Activated CD8-positive, alpha-beta memory T cell treated with anti-CD3 and anti-CD28 coated beads for 1 hour (primary cell): Measurements from ENCODE around the gene OSGIN1.
A peak's percentile ranks its signal among the peaks of the same experiment; 100 is the strongest.

Experiments used
- DNase-seq, 2 donors: peaks; one replicate each; pipeline ENCODE4 v3.0.0-alpha.2; 2020; ENCODE audit warnings: low read depth in 1 of 2; ENCODE audit errors: extremely low read depth in 1 of 2

OSGIN1 gene

DNA sequence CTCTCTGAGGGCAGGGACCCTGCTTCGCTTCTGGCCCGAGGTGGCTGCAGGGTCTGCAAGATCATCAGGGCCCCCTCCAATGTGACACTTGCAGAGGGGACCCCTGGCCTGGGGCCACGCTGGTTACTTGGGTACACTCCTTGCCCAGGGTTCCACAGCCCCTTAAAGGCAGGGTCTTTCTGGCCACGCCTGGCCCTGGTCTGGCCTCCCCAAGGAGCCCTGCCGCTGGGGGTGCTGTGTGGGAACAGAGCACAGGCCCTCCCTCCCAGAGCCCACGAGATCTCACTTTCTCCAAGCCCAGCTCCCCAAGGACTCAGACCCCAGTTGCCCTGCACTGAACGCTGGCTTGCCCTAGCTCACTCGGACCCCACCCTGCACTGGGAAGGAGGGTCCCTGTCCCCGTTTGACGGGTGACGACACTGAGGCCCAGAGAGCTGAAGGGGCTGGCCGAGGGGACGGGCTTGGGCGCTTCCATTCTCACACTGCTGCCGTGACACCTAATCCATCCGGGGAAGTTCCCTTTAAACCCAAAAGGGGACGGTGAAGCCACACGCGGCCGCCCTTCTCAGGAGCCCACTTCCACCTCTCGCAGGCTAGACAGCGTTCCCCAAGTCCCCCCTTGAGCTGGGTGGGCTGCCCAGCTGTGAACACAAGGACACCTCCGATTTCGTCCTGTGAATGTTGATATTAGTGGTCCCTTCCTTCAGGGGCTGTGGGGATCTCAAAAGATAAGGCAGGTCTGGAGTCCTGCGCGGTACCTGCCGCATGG is 26.9 kb upstream of the OSGIN1 start:
- no peak for DNase-seq

DNA sequence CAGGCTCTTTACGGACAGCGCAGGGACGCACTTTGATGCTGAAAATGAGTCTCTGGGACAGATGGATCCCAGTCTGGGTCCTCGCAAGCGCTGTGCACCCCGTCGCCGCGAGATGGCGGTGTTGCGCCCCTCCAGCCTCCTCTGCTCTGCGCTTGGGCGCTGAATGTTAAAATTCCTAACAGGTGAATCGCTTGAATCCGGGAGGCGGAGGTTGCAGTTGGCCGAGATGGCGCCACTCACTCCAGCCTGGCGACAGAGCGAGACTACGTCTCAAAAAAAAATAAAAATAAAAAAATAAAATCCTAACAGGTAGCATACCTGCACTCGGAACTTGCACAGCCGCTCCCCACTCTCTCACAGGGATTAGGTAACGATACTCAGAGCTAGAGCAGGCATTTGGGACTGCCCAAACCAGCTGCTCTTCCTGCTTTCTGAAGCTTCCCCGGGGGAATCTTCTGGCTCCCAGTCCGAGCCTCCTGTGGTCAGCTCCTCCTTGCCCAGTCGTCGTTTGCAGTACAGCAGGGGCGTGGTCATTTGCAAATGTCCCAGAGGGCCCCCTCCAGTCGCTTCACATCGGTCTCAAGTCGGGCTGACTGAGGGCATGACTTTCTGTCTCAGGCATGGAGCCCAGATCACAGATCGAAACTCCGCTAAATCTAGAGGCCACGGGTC is 26.2 kb upstream of the OSGIN1 start:
- DNase-seq = peak in 1 of 2 donors; percentile 54

DNA sequence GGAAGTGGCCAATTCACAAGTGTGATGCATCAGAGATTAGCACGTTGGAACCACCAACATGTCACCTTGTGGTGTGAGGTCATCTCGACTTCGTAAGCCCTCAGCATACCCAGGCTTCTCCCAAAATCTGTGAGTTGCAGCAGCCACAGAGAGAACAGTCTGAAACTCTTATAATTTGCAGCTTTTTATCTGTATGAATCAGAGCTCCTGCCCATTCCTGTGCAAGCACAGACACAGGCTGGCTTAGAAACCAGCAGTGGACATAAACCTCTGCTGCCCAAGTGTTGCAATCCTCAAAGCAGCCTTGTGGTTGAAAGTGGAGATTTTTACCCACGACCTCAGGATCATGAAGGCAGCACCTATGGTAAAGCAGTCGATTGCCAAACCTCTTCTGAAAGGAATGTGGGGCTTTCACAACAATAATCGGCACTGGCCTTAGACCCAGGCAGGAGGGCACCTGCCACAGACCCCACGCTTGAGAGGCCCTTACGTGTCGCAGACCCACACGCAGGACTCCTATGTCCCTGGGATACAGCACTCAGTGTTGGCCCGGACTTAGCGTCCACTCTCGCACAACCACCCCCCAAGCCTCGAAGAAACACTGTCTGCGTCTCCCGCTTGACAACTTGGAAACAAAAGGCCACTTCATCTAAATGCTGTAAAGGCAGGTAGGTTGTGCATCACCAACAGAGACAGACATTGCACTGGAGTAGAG is 24.5 kb upstream of the OSGIN1 start:
- no peak for DNase-seq

DNA sequence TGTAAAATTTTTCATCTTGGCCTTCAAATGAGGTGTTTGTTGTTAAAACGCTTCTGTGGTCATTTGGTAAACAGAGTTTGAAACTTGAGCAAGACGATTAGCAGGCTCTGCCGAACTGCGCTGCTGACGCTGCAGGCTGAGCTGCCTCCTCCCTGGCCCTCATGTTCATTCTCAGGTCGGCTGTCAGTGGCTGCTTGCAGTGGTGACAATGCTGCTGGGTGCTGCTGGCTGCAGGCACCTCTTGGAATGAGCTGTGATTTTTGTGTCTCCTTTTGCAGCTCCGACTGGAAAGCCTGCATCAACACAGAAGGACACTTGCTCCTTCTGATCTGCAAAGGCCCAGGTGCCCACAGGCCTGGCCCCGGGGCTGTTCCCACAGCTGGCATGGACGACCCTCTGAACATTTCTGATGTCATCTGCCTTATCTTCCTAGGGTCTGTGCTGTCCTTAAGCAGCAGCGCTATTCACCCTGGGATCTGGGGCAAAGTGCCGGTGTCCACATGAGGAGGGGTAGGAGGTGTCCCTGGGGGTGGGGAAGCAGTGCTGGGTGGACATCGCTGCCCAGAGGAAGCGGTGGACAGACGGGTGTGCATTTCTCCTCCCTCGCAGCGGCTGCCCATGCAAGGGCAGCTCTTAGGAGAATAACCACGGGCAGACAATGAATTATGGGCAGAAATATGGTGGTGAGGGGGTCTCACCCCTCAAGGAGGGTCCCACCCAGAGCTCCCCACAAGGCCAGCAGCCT is 23.1 kb upstream of the OSGIN1 start:
- no peak for DNase-seq

DNA sequence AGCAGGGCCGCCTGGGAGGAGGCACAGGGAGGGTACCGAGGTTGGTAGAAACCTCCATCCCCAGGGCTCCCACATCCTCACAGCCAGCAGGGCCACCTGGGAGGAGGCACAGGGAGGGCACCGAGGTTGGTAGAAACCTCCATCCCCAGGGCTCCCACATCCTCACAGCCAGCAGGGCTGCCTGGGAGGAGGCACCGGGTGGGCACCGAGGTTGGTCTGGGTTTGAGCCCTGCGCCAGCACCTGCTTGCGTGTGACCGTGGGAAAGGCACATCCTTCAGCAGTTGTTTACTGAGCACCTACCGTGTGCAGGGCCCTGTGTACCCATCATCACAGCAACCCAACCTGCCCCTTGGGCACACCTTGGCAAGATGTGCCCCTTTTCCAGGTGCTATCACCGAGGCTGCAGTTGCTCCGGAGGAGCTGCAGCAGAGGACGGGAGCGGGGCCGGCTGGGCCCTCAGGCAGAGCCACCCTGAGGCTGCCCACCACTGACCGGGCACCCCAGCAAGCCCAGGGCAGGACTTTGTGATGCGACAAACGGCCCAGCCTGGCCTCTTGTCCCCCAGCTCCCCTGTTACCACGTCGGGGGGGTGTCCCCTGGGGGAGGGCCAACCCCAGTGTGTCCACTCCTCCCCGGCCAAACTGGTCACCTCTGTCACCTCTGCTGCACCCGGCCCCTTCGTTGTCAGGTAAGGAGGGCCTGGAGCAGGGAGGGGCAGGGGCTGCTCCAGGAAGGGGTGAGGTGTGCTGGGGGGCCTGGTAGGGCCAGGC is 22.1 kb upstream of the OSGIN1 start:
- DNase-seq = no peak

DNA sequence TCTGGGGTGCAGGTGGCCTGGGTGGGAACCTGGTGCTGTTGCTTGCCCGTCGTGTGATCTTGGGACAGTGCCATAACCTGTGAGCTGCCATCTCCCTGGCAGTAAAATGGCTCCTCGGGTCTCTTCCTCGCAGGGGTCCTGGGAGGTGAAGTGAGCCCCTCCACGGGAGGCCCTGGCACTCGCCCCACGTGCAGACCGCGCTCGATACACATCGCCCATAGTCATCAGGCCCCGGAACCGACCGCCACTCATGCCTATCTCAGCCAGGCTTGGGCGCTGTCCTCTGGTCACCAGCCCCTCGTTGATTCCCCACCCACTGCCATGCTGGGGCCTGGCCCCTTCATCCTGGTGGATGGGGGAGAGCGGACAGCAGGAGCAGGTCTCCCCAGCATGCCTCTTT is 21.5 kb upstream of the OSGIN1 start:
- DNase-seq = no peak

DNA sequence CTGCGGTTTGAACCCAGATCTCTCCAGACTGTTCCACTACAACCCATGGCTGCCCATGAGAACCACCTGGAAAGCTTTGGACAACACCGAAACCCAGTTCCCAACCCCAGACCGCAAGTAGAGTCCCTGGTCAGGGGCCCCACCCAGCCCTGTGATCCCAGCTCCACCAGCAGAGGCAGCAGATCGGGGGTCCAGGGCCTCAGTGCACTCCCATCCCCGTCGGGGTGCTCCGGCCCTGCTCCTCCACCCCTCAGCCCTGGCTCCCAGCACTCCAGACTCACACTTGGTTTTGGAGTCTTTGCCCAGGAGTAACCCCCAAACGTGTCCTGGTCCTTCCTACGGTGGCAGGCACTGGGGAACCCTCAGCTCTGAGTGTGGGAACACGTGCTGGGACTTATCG is 20.7 kb upstream of the OSGIN1 start:
- no peak for DNase-seq

DNA sequence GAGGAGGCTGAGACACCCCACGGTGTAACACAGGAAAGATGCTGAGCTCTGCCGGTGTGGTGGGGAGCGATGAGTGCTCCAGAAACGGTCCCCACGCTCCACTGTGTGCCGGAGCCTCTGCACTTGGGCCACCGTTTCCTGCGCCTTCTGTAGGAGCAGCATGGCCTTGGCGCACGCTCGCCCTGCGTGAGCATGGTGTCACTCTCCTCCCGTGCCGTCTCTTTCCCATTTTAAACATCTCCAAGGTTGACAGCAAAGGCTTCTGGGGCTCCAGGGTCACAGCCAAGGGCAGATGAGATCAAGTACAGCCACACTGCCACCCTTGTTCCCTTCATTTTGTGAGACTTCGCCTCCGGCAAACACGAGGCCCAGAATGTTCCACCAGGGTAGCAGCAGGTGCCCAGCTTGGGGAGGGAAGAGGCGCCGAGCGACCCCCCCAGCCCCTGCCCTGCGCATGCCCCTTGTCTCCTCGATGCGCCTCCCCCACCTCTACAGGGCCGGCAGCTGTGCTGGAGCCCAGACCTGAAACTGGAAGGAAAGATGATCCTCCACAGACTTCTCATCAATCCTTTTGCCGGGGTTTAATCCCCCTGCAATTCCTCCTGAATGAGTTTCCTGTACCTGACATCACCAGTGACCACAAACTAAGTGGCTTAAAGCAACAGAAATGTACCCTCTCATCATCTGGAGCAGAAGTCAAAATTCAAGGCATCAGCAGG is 19.9 kb upstream of the OSGIN1 start:
- no peak for DNase-seq

DNA sequence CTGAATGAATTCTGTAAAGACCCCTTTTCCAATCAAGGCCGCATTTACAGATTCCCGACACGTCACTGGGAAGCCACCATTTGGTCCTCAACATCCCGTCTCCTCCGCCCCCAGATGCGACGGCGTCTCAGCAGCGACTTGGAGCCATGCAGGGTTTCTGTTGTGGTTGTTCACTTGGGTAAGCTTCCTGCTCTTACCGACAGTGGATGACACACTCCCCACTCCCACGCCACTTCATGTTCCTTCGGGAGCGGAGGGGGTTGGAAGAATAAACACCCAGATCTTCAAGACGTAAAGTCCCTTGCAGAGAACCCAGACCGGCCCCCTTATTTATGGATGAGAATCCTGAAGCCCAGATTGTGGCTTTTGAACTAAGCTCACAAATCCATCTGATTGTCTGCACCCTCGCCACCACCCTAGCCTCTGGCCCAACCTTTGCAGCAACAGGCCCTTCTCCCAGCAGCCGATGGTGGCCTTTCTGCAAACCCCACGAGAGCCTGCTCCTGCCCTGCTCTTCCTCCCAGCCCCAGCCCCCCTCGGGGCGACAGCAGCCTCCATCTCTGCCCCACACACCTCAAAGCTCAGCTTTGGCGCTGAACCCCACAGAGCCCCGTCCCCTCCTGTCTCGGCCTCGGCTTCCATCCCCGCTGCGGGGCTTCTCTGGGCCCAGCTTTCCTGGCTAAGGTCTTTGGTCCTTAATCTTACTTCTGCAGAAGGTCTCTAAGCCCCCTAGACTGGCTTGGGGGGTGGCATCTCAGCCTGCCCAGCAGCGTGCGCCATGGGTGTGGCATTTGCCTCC is 19.0 kb upstream of the OSGIN1 start:
- no peak for DNase-seq

DNA sequence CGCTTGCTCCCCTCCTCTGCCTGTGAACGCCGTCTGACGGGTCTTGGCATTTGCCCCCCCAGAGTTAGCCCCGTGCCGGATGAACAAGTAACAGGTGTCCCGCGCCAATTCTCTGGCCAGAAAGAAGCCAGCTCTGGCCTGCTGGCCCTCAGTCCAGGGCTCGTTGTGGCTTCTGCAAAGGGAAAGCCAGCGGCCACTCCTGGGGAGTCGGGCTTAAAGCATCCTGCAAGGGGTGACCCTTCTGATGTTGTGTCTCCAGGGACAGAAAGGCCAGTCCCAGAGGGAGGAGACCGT is 18.4 kb upstream of the OSGIN1 start:
- DNase-seq = no peak

DNA sequence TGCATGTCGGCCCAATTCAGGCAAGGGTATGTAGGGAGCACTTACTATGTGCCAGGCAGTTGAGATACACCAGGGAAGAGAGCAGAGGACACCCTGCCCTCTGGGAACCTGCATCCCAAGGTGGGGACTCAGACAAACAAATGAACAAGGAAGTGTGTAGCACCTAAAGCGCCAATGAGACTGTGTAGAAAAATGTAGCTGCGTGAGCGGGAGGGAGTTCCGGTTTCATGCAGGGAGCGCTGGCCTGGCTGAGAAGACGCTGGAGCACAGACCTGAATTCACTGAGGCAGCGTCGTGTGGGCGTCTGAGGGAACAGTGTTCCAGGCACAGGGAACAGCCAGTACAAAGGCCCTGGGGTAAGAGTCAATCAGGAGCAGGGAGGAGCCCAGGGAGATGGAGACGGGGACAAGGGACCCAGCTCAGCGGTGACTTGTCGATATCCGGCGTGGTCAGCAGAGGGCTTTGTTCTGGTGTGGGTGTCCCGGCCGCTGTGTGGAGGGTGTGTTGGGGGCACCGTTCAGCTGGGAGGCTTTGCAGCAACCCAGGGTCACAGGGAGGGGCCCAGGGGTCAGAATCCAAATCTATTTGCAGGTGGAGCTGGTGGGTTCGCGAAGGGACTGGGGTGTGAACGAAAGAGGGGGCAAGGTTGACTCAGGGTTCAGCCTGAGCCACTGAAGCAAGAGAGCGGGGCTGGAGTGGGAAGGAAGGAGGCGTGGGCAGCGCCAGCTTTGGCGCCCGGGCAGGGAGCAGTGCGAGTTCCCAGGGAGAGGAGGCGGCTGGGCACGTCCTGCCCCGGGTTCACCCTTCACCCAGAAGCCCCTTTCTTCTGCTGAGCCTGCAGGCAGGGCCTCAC is 17.8 kb upstream of the OSGIN1 start:
- no peak for DNase-seq

DNA sequence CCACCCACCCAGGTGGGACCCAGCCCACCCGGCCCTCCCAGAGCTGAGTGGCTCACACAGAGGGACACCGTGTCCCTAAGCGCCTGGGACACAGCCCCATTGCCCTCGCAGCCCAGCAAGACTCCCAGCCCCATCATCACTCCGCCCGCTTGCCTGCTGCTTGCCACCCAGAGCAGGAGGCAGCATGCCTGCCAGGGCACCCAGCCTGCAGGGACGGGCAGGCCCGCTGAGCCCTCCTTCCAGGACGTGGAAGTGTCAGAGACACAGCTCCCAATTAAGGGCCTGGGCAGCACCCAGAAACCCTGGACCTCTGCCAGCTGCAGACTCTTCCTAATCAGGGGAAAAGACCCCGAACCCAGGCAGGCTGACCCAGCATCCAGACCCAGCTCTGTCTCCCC is 17.2 kb upstream of the OSGIN1 start:
- DNase-seq = no peak

DNA sequence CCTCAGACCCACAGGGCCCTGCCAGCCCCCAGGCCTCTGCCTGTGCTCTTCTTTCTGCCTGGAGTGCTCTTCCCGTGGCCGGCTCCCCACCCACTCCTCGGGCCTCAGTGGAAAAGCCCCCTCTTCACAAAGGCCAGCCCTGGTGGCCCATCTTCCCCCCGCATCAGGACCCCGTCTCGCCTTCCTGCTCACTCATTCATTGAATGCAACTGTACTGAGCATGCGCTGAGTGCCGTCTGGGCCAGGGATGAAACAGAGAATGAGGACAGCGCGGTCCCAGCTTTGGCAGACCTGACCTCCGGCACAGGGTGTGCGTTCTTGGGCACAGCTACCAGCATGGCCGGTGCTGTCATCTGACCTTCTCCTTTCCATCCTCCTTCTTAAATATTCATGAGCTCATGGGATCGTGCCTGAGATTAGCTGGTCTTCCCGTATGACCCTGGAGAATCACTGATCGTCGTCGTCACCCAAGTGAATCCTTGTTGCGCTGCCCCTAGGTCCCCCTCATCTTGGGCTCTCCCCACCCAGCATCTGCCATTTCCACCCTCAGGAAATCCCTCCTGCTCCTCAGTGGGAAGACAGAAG is 16.4 kb upstream of the OSGIN1 start:
- no peak for DNase-seq

DNA sequence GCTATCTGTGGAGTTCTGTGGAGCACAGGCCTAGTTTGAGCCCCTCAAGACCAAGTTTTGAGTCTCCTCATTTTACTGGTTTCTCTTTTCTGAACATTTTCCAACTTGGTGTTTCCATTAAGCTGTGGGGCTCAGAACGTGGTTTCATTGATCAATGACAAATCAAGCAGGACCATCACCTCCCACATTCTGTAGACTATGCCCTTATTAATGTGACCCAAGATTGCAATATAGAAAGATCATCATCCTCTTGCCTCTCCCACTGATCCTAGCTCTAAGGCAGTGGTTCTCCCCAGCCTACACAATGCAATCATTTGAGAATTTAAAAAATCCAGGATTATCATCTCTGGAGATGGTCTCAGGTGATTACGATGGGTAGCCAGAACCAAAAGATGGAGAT is 15.8 kb upstream of the OSGIN1 start:
- DNase-seq = no peak

DNA sequence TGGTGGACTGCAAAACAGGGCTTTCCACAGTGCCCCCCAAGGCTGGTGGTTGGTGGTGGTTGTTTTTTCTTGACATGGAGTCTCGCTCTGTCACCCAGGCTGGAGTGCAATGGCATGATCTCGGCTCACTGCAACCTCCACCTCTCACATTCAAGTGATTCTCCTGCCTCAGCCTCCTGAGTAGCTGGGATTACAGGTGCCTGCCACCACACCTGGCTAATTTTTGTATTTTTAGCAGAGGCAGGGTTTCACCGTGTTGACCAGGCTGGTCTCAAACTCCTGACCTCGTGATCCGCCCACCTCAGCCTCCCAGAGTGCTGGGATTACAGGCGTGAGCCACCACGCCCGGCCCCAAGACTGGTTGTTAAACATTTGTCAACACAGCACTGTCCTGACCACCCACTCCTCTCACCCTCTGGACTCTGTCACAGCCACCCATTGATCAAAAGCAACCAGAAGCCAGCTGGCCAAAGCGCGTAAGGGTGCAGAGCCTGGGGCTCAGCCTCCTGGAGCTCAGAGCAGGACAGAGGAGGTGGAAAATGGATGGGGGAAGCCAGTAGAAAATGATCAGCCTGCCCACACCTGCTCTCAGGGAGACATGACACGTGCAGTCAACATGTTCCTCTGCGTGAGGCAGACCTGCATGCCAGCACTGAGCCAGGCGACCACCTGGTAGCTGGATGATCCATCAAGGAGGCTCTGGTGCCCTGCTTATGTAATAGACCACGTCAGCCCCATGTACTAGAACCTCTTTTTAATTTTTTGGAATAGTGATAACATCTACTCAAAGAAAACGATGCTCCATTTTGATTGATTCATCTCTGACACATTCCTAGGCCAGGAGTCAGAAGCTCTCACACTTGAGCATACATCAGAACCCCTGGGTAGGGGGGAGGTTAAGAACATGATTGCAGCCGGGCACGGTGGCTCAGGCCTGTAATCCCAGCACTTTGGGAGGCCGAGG is 14.8 kb upstream of the OSGIN1 start:
- no peak for DNase-seq

DNA sequence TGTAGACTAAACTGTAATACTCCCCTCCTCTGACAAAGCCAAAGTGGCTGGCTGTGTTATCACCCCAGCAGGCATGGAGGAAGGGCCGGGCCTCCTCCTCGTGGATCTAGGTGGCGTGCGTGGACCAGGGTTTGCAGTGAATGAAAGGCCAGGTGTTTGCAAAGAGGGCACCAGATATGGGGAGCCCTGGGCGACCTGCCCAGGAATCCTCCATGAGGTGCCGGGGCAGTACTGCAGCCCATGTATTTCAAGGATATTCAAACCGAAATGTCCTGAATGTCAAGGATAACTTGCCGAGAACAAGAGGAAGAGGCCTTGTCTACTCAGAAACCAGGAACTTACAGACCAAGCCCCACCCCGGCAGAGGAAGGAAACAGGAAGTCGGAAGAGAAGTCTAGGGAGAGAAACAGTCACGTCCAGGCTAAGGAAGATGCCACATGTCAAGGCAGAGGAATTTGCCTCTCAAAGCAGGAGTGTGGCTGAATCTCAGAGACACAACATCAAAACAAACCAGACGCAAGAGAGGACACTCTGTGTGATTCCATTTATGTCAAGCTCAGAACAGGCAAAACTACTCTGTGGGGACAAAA is 13.7 kb upstream of the OSGIN1 start:
- no peak for DNase-seq

DNA sequence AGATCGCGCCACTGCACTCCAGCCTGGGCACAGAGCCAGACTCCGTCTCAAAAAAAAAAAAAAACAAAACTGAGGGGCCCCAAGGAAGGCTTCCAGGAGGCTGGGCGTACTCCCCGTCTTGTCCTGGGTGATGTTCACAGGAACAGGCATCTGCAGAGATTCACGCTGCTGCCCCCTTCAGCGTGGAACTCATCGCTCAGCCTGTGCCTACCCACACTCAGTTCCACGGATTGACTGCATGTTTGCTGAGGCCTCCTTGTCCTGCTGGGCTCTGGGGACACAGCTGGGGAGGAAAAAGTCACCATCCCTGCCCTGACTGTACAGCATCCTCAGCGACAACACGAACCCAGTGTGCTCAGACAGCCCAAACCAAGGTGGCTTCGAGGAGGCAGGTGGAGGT is 12.9 kb upstream of the OSGIN1 start:
- DNase-seq = no peak
